H1 (cell line): ENCODE results near the gene GFY. TPM values are rescaled to one million over a fixed set of nuclear protein-coding genes. Genes with fewer than 3 reads are reported as not detected.

Experiments used
- CTCF ChIA-PET: fragments of 300-600 bp; sonication (Branson Sonifier 250); formaldehyde crosslinking; loops from one replicate; lab custom pipeline; 2021; ENCODE audit not compliant: partially characterized antibody; lab: Charles Lee
- POLR2A ChIA-PET: fragments of 300-600 bp; sonication (Branson Sonifier 250); formaldehyde crosslinking; loops from one replicate; lab custom pipeline; 2021; ENCODE audit warnings: inconsistent platforms; ENCODE audit not compliant: partially characterized antibody; lab: Charles Lee
- DNase-seq, 2 experiments: peaks; one replicate each; pipeline versions ENCODE4 v3.0.0 to v3.0.0-alpha.2; 2010 to 2022; ENCODE audit warnings: low spot score in 2 of 2, low read depth in 1 of 2, mixed read lengths in 1 of 2
- FAIRE-seq: peaks from 2 replicates; lab custom pipeline; 2011; peaks lifted over from hg19 to GRCh38; lab: Jason Lieb, UNC
- H2AFZ ChIP-seq: 2 replicates; pipeline ENCODE4 v1.8.1; 2012; ENCODE audit warnings: low read length, inconsistent platforms
- H2AK5ac ChIP-seq: 2 replicates; pipeline ENCODE4 v1.6.1; 2013; ENCODE audit warnings: low read depth, low read length
- H2BK120ac ChIP-seq: replicated peaks from 2 replicates; pipeline ENCODE3; 2013; ENCODE audit warnings: low read depth, low read length, inconsistent platforms
- H2BK12ac ChIP-seq: 2 replicates; pipeline ENCODE4 v1.6.1; 2013; ENCODE audit warnings: low read depth, low read length
- H2BK15ac ChIP-seq: 2 replicates; pipeline ENCODE4 v1.6.1; 2013; ENCODE audit warnings: low read length
- H2BK20ac ChIP-seq: 2 replicates; pipeline ENCODE4 v1.6.1; 2013; ENCODE audit warnings: low read length
- H2BK5ac ChIP-seq: 2 replicates; pipeline ENCODE4 v1.6.1; 2013; ENCODE audit warnings: low read depth, low read length
- H3K14ac ChIP-seq: 2 replicates; pipeline ENCODE4 v1.6.1; 2013; ENCODE audit warnings: inconsistent platforms; ENCODE audit not compliant: insufficient read length
- H3K18ac ChIP-seq: 2 replicates; pipeline ENCODE4 v1.6.1; 2013; ENCODE audit warnings: low read length; ENCODE audit errors: extremely low read depth
- H3K23ac ChIP-seq: 2 replicates; pipeline ENCODE4 v1.6.1; 2013; ENCODE audit warnings: inconsistent platforms; ENCODE audit not compliant: insufficient read length
- H3K23me2 ChIP-seq: 2 replicates; pipeline ENCODE4 v1.6.1; 2013; ENCODE audit warnings: low read depth, low read length
- H3K27ac ChIP-seq: 2 replicates; pipeline ENCODE4 v1.6.1; 2011; ENCODE audit warnings: low read depth, low read length, inconsistent platforms
- H3K27me3 ChIP-seq, 4 experiments: replicated peaks in 1 of 4; 1 replicate in 1 of 4; 2 replicates in 3 of 4; pipeline versions ENCODE4 v1.6.1 to v1.8.1; 2011 to 2013; ENCODE audit warnings: low read length in 3 of 4, mild to moderate bottlenecking in 3 of 4, inconsistent platforms in 2 of 4, mixed read lengths in 2 of 4, moderate library complexity in 1 of 4; ENCODE audit not compliant: control insufficient read depth in 3 of 4, insufficient read depth in 3 of 4; ENCODE audit errors: extremely low read depth in 1 of 4
- H3K36me3 ChIP-seq, 4 experiments: 2 replicates each; pipeline versions ENCODE4 v1.6.1 to v1.8.1; 2011 to 2013; ENCODE audit warnings: mild to moderate bottlenecking in 4 of 4, low read length in 3 of 4, moderate library complexity in 2 of 4, control low read depth in 1 of 4, inconsistent platforms in 1 of 4; ENCODE audit not compliant: insufficient read depth in 4 of 4, control insufficient read depth in 2 of 4
- H3K4ac ChIP-seq: replicated peaks from 2 replicates; pipeline ENCODE3; 2013; ENCODE audit warnings: low read length, low read depth, mixed read lengths, inconsistent platforms; ENCODE audit not compliant: insufficient read length
- H3K4me1 ChIP-seq, 4 experiments: replicated peaks in 1 of 4; 1 replicate in 1 of 4; 2 replicates in 3 of 4; pipeline versions ENCODE4 v1.6.1 to v1.8.1; 2011 to 2013; ENCODE audit warnings: low read length in 3 of 4, inconsistent platforms in 2 of 4, mixed read lengths in 1 of 4; ENCODE audit not compliant: insufficient read depth in 4 of 4, control insufficient read depth in 3 of 4
- H3K4me2 ChIP-seq, 2 experiments: 2 replicates each; pipeline versions ENCODE4 v1.6.1 to v1.8.1; 2011 to 2013; ENCODE audit warnings: low read depth in 2 of 2, low read length in 2 of 2, control low read depth in 1 of 2, inconsistent platforms in 1 of 2, mild to moderate bottlenecking in 1 of 2; ENCODE audit not compliant: insufficient read depth in 1 of 2
- H3K4me3 ChIP-seq, 4 experiments: fragments of 200-600, 300-600 bp in 1 of 4; sonication (generic), shearing (Covaris generic), sonication (Bioruptor Twin) in 1 of 4; 2 replicates each; pipeline versions ENCODE4 v1.5.1 to v1.8.1; 2011 to 2016; ENCODE audit warnings: low read length in 4 of 4, low read depth in 3 of 4, control low read depth in 2 of 4, inconsistent platforms in 2 of 4, mild to moderate bottlenecking in 2 of 4, mixed read lengths in 1 of 4, moderate library complexity in 1 of 4; ENCODE audit not compliant: insufficient read depth in 2 of 4; ENCODE audit errors: extremely low read depth in 1 of 4
- H3K56ac ChIP-seq: replicated peaks from 2 replicates; pipeline ENCODE3; 2013; ENCODE audit warnings: low read depth, mild to moderate bottlenecking, mixed read lengths, low read length, inconsistent platforms; ENCODE audit not compliant: insufficient read length
- H3K79me1 ChIP-seq: 2 replicates; pipeline ENCODE4 v1.6.1; 2013; ENCODE audit warnings: low read depth, low read length, control low read depth
- H3K79me2 ChIP-seq, 2 experiments: 2 replicates each; pipeline versions ENCODE4 v1.6.1 to v1.8.1; 2012 to 2013; ENCODE audit warnings: low read length in 2 of 2, mild to moderate bottlenecking in 2 of 2, inconsistent platforms in 1 of 2; ENCODE audit not compliant: insufficient read depth in 2 of 2, control insufficient read depth in 1 of 2
- H3K9ac ChIP-seq, 4 experiments: replicated peaks in 1 of 4; 1 replicate in 1 of 4; 2 replicates in 3 of 4; pipeline versions ENCODE4 v1.6.1 to v1.8.1; 2011 to 2013; ENCODE audit warnings: low read depth in 3 of 4, low read length in 3 of 4, control low read depth in 2 of 4, mild to moderate bottlenecking in 2 of 4, moderate library complexity in 2 of 4, inconsistent platforms in 1 of 4; ENCODE audit errors: extremely low read depth in 1 of 4
- H3K9me3 ChIP-seq, 2 experiments: 2 replicates each; pipeline versions ENCODE4 v1.6.1 to v1.8.1; 2012 to 2013; ENCODE audit warnings: mild to moderate bottlenecking in 2 of 2, moderate library complexity in 2 of 2, control low read depth in 1 of 2, inconsistent platforms in 1 of 2, low read depth in 1 of 2, low read length in 1 of 2, mixed read lengths in 1 of 2; ENCODE audit not compliant: insufficient read depth in 2 of 2
- H4K20me1 ChIP-seq, 2 experiments: replicated peaks in 1 of 2; 2 replicates each; pipeline versions ENCODE3 to v1.8.1; 2011 to 2013; ENCODE audit warnings: inconsistent platforms in 2 of 2, low read length in 2 of 2, mild to moderate bottlenecking in 1 of 2; ENCODE audit not compliant: insufficient read depth in 2 of 2, control insufficient read depth in 1 of 2
- H4K5ac ChIP-seq: 2 replicates; pipeline ENCODE4 v1.6.1; 2013; ENCODE audit warnings: low read length, low read depth, mixed read lengths, inconsistent platforms; ENCODE audit not compliant: insufficient read length
- H4K8ac ChIP-seq: 2 replicates; pipeline ENCODE4 v1.8.0; 2013; ENCODE audit warnings: mild to moderate bottlenecking, moderate library complexity, low read length, inconsistent platforms; ENCODE audit not compliant: insufficient read depth; ENCODE audit errors: extremely low read depth
- H4K91ac ChIP-seq: replicated peaks from 2 replicates; pipeline ENCODE3; 2013; ENCODE audit warnings: low read length, mixed read lengths, inconsistent platforms; ENCODE audit not compliant: insufficient read length
- ATF2 ChIP-seq: IDR thresholded peaks from 2 replicates; pipeline ENCODE4 v1.6.1; 2012; ENCODE audit warnings: low read length, inconsistent platforms
- KDM5A ChIP-seq: fragments of 200-600 bp; IDR thresholded peaks from 2 replicates; pipeline ENCODE4 v1.7.1; 2012; ENCODE audit warnings: mild to moderate bottlenecking, low read length, inconsistent platforms, mixed read lengths
- RAD21 ChIP-seq, 2 experiments: IDR thresholded peaks in 1 of 2; conservative IDR thresholded peaks in 1 of 2; 2 replicates each; pipeline ENCODE4 v1.6.1; 2011; ENCODE audit warnings: low read depth in 2 of 2, low read length in 2 of 2, improper control_type of control experiment in 1 of 2, inconsistent platforms in 1 of 2, mild to moderate bottlenecking in 1 of 2, moderate library complexity in 1 of 2
- TBP ChIP-seq: IDR thresholded peaks from 2 replicates; pipeline ENCODE4 v1.6.1; 2011; ENCODE audit warnings: low read depth, low read length, improper control_type of control experiment
- WGBS, 2 experiments: shearing (Covaris generic) in 1 of 2; methylation state at CpG; one replicate each; pipeline versions ENCODE4 v1.1.6 to v1.1.7; 2013 to 2015; ENCODE audit warnings: low lambda C conversion rate in 2 of 2, mixed read lengths in 2 of 2, inconsistent platforms in 1 of 2, low coverage in 1 of 2, missing lambda C conversion rate in 1 of 2; ENCODE audit not compliant: insufficient replicate concordance in 2 of 2, insufficient coverage in 1 of 2, insufficient read length in 1 of 2; ENCODE audit errors: extremely low coverage in 1 of 2, missing lambda C conversion rate in 1 of 2; 5-methylcytosine and 5-hydroxymethylcytosine counted together
- polyA plus RNA-seq, 7 experiments: library from polyadenylated mRNA; depleted of rRNA in 3 of 7; stranded (reverse) in 5 of 7; unstranded in 2 of 7; fragments of >200 nt in 5 of 7; fragments of 200-250 nt in 2 of 7; gene quantifications; 1 replicate in 5 of 7; 2 replicates in 1 of 7; 4 replicates in 1 of 7; pipeline versions ENCODE4 v1.2.1 to v1.2.3, GENCODE V29; 2011 to 2013; ENCODE audit warnings: missing spikeins in 2 of 7, mixed read lengths in 2 of 7
- total RNA-seq: library from RNA; stranded (reverse); fragmentation: NEBNext Ultra II Directional; extraction: Animal tissue kit (Norgen Biotek cat#: 25700); gene quantifications from 2 replicates; pipeline ENCODE4 v1.2.1, GENCODE V29; 2021

GFY gene
- total and polyA plus RNA-seq, 2 of the 8 experiments (the other 6 are each of a cell fraction or from before 2014, with no cell fraction given), result 0.68 to 0.93 TPM

- no peaks in the 10 kb centered on the region; the same call in 1 of the 2 replicates for H3K79me1 ChIP-seq
- ChIA-PET POLR2A (interaction anchor here (0.8 to 1.9 kb wide), 5 partner anchors 13 to 105 kb away, joined by 3 to 5 read pairs (median 5); no protein-coding TSS in a partner anchor), CTCF (interaction anchor here (0.6 to 2.4 kb wide), 4 partner anchors 12 to 666 kb away, joined by 3 to 9 read pairs (median 3); partner anchors contain the start of gene FLT3LG)
- H4K5ac ChIP-seq, result no peak overlapping the region
- WGBS, 2 experiments, result 95% methylated on average over 5 of the region's 5 CpGs; no CpG with 5 or more reads in 1 of the 2 experiments
- no peak overlapping the region for H2AFZ ChIP-seq
- no peak overlapping the region for H3K4me2 ChIP-seq
- no peak overlapping the region for H2BK12ac ChIP-seq
- peaks cover 0 to 10% (median 0%) of the 10 kb centered on the region in 4 experiments; a peak in 3 of 8 replicates for H3K36me3 ChIP-seq
- H3K56ac ChIP-seq, result no peak overlapping the region
- H3K23me2 ChIP-seq, result peaks cover 4% of the 10 kb centered on the region
- no peak overlapping the region for H3K14ac ChIP-seq
- peaks cover 0 to 12% of the 10 kb centered on the region in 2 experiments; a peak in 1 of 4 replicates for H3K79me2 ChIP-seq
- no peak overlapping the region for H2BK15ac ChIP-seq
- H2BK120ac ChIP-seq, result no peak overlapping the region
- no peaks in the 10 kb centered on the region for H3K27me3 ChIP-seq
- H3K9ac ChIP-seq, result no peak overlapping the region
- H3K18ac ChIP-seq, result no peak overlapping the region
- H2BK20ac ChIP-seq, result no peak overlapping the region
- no peak for FAIRE-seq
- H4K91ac ChIP-seq, result no peak overlapping the region
- no peak overlapping the region for H4K8ac ChIP-seq
- no peaks in the 10 kb centered on the region for H3K9me3 ChIP-seq
- no peaks in the 10 kb centered on the region; a peak in 1 of 7 replicates for H3K4me1 ChIP-seq
- H4K20me1 ChIP-seq, result no peaks in the 10 kb centered on the region
- no peak overlapping the region for H2BK5ac ChIP-seq
- H3K23ac ChIP-seq, result no peak overlapping the region
- no peak overlapping the region for H3K4me3 ChIP-seq
- DNase-seq, result no peak
- no peak overlapping the region for H3K27ac ChIP-seq
- no peak overlapping the region for H2AK5ac ChIP-seq
- no peak overlapping the region for H3K4ac ChIP-seq
- TF ChIP-seq RAD21 (IDR thresholded peaks at IDR 0.05 in 1 of 2, conservative IDR thresholded peaks at IDR 0.05 in 1 of 2; ENCODE audit: low read depth in 2 of 2, low read length in 2 of 2) (no peak), ATF2 (no peak), TBP (no peak), KDM5A (no peak)
Observed at GRCh38 chr19:49456326-49456725, 31.1 kb downstream of the GFY start.
